Measurements from ENCODE around the gene OVOL1. TPM values are rescaled to one million over a fixed set of nuclear protein-coding genes. Genes with fewer than 3 reads are reported as not detected.

The OVOL1 gene
- total and polyA plus RNA-seq, 2 of the 13 experiments (the other 11 are each of a cell fraction or from before 2014, with no cell fraction given) = 0.01 TPM; not detected in 1

- TF ChIP-seq UBTF (CRISPR knock-in tag; IDR thresholded peaks at IDR 0.05) = no peak
- TF ChIP-seq MLLT10 (CRISPR knock-in tag; IDR thresholded peaks at IDR 0.05) = no peak
- no peak for TF ChIP-seq ZBTB25 (CRISPR knock-in tag; IDR thresholded peaks at IDR 0.05)
- TF ChIP-seq ZNF580 (CRISPR knock-in tag; IDR thresholded peaks at IDR 0.05; ENCODE audit: borderline replicate concordance, low read depth) = no peak
- no peak for TF ChIP-seq ZSCAN31 (CRISPR knock-in tag; IDR thresholded peaks at IDR 0.05; ENCODE audit: low read depth)
- TF ChIP-seq ZFX (CRISPR knock-in tag; IDR thresholded peaks at IDR 0.05; ENCODE audit: low read depth) = 0 out of 2 replicates have a peak, but pooled peaks have one; percentile 17
- TF ChIP-seq MXI1 (IDR thresholded peaks at IDR 0.05; ENCODE audit: borderline replicate concordance, low read depth, low read length) = no peak
- TF ChIP-seq ZNF260 (CRISPR knock-in tag; IDR thresholded peaks at IDR 0.05; ENCODE audit: borderline replicate concordance, low read depth) = no peak
- no peak for TF ChIP-seq LBX2 (CRISPR knock-in tag; IDR thresholded peaks at IDR 0.05; ENCODE audit: borderline replicate concordance)
- TF ChIP-seq ZNF777 (CRISPR knock-in tag; IDR thresholded peaks at IDR 0.05) = peak; percentile 5; the same call in 1 of the 2 replicates
- no peak for TF ChIP-seq ADNP (CRISPR knock-in tag; IDR thresholded peaks at IDR 0.05)
- TF ChIP-seq IRF9 (CRISPR knock-in tag; IDR thresholded peaks at IDR 0.05; ENCODE audit: borderline replicate concordance) = no peak
- no peak for TF ChIP-seq TBP (CRISPR knock-in tag; IDR thresholded peaks at IDR 0.05)
- TF ChIP-seq ZNF615 (CRISPR knock-in tag; IDR thresholded peaks at IDR 0.05; ENCODE audit: borderline replicate concordance) = no peak
- TF ChIP-seq SRSF9 (IDR thresholded peaks at IDR 0.05; ENCODE audit: borderline replicate concordance, insufficient read depth, low read depth, low read length, poor library complexity, severe bottlenecking) = no peak
- 0 out of 2 replicates have a peak, but pooled peaks have one; percentile 29 for TF ChIP-seq HOXA3 (CRISPR knock-in tag; IDR thresholded peaks at IDR 0.05)
- no peak for TF ChIP-seq PLRG1 (conservative IDR thresholded peaks at IDR 0.05)
- TF ChIP-seq PAXIP1 (CRISPR knock-in tag; conservative IDR thresholded peaks at IDR 0.05) = peak; percentile 64; the same call in 1 of the 2 replicates
- no peak for TF ChIP-seq MEIS2 (CRISPR knock-in tag; IDR thresholded peaks at IDR 0.05)
These were observed 1.1 kb downstream of the OVOL1 start (continued) for GRCh38 chr11:65787649-65788622.

Measured in HepG2 (cell line).